GM12892 (cell line): ENCODE measurements around the gene PROX1.

ENCODE experiments used
- DNase-seq: peaks from one replicate; pipeline ENCODE4 v3.0.0; 2011; ENCODE audit not compliant: insufficient read length
- FAIRE-seq: peaks from 2 replicates; lab custom pipeline; 2011; peaks lifted over from hg19 to GRCh38; lab: Jason Lieb, UNC
- POLR2A ChIP-seq: IDR thresholded peaks from 2 replicates; pipeline ENCODE4 v1.6.1; 2011; ENCODE audit warnings: low read depth, low read length, control low read depth
- POLR2AphosphoS5 ChIP-seq: IDR thresholded peaks from 2 replicates; pipeline ENCODE4 v1.6.1; 2011; ENCODE audit warnings: low read depth, low read length, control low read depth
- TAF1 ChIP-seq: IDR thresholded peaks from 2 replicates; pipeline ENCODE4 v1.6.1; 2011; ENCODE audit warnings: low read depth, mild to moderate bottlenecking, control low read depth, low read length, borderline replicate concordance

Gene PROX1

GRCh38 chr1:213962508-213962907 lies 25.3 kb upstream of the PROX1 start:
- DNase-seq (no peak), FAIRE-seq (no peak)
- TF ChIP-seq TAF1 (no peak), POLR2AphosphoS5 (no peak), POLR2A (no peak)

GRCh38 chr1:213966122-213966521 lies 21.7 kb upstream of the PROX1 start:
- FAIRE-seq (no peak), DNase-seq (no peak)
- TF ChIP-seq TAF1 (no peak), POLR2A (no peak), POLR2AphosphoS5 (no peak)

GRCh38 chr1:213968146-213968825 lies 19.5 kb upstream of the PROX1 start:
- TF ChIP-seq POLR2AphosphoS5 (no peak), TAF1 (no peak), POLR2A (no peak)
- DNase-seq (no peak), FAIRE-seq (no peak)

DNA sequence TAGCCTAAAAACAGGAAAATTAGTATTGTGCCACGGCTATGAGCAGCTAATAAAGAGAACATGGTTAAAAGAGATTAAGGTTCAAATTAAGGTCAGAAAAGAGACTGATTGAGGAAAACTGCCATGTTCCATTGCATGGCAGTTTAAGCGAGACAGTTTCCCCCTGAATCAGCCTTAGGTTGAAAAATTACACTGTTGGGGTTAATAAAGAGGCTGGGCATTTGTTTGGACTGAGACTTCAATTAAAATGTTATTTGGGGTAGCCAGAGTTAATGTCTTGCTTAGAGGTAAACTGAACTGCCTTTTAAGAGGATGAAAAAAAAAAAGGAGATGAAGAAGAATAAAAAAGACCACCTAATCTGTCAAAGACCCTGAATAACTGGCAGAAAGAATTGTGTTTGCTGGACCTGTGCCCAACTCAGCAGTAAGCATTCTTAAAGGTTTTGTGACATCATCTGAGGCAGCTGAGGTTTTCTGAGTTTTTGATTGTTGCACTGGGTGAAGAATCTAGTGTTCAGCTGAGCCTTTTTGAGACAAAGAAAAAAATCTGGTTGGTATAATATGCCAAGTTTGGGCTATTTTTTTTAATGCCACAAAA lies 17.7 kb upstream of the PROX1 start:
- no peak for TF ChIP-seq POLR2A
- no peak for TF ChIP-seq POLR2AphosphoS5
- TF ChIP-seq TAF1 = no peak
- DNase-seq (no peak), FAIRE-seq (no peak)

GRCh38 chr1:213972141-213972540 lies 15.6 kb upstream of the PROX1 start:
- no peak for DNase-seq
- no peak for FAIRE-seq
- TF ChIP-seq POLR2A (no peak), POLR2AphosphoS5 (no peak), TAF1 (no peak)

- FAIRE-seq = no peak
- TF ChIP-seq TAF1 = no peak
- TF ChIP-seq POLR2A = no peak
- TF ChIP-seq POLR2AphosphoS5 = no peak
- no peak for DNase-seq
Measured at GRCh38 chr1:213973129-213973528, 14.6 kb upstream of the PROX1 start.

DNA sequence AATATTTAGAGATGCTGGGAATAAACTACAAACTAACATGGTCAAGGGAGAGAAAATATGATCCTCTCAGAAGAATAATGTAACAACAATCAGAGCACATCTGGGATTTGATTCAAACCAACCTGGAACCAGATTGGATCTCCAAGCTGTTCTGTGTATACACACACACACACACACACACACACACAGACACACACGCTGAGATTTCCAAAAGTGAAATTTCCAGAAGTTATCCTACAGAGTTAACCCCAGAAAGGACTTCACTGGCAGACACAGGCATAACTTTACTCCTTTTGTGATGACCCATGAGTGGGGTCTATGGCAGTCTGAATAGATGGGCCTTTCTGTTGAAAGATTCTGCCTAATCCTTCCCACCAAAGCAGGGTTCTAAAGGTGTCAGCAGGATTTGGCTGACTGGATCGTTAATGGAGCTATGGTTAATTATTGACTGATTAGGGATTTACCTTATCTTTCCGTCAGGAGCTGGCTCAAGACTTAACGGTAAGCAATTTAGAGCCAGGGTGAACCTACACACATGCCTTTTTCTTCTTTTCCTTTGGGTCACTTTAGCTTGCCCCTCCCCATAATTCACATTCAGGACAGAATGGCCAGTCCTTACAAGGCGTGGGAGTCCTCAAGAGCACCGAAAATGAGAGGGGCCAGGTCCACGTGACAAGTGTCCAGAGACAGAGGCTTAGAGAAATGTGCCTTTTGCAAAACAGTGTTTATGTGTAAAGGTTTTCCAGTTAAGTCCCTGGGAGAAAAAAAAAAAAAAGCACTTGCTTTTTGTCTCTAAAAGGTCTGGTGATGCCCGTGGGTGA lies 10.9 kb upstream of the PROX1 start:
- FAIRE-seq = no peak
- no peak for DNase-seq
- TF ChIP-seq TAF1 (no peak), POLR2AphosphoS5 (no peak), POLR2A (no peak)

GRCh38 chr1:213977486-213977842 lies 10.3 kb upstream of the PROX1 start:
- DNase-seq = no peak
- TF ChIP-seq POLR2AphosphoS5 = no peak
- TF ChIP-seq TAF1 = no peak
- TF ChIP-seq POLR2A = no peak
- FAIRE-seq = no peak

DNA sequence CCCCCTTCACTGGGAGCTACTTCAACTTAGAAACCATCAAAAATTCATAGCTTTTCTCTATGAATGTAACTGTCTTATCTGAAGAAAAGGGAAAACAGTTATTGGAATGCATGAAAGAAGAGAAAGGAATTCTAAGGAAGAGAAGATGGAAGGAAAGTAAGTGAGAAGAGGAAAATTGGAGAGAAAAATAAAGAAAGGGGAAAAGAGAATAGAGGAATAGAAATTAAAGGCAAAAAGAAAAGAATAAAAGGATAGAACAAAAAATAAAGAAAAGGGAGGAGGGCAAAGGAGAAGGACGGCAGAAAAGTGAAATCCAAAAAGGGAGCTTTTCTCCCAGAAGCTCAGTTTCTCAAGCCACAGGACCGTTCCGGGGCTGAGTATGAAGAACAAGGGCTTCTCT lies 9.9 kb upstream of the PROX1 start:
- DNase-seq (no peak), FAIRE-seq (no peak)
- TF ChIP-seq TAF1 = no peak
- no peak for TF ChIP-seq POLR2A
- no peak for TF ChIP-seq POLR2AphosphoS5

GRCh38 chr1:213979751-213980586 lies 7.8 kb upstream of the PROX1 start:
- FAIRE-seq (no peak), DNase-seq (no peak)
- no peak for TF ChIP-seq POLR2A
- no peak for TF ChIP-seq TAF1
- no peak for TF ChIP-seq POLR2AphosphoS5

- DNase-seq (no peak), FAIRE-seq (no peak)
- TF ChIP-seq POLR2A = no peak
- TF ChIP-seq TAF1 = no peak
- no peak for TF ChIP-seq POLR2AphosphoS5
Measured at GRCh38 chr1:213980906-213981305, 6.9 kb upstream of the PROX1 start.
